Spleen (tissue), 11 donors: ENCODE data around the gene FSCN2. TPM values are rescaled to one million over a fixed set of nuclear protein-coding genes. Genes with fewer than 3 reads are reported as not detected.

Experiments used
- DNase-seq: peaks from one replicate; pipeline ENCODE4 v3.0.0-alpha.2; 2020
- H3K27ac ChIP-seq, 8 donors: fragments of 200-600 bp; sonication (generic) in 7 of 8; 1 replicate in 4 of 8; 2 replicates in 4 of 8; pipeline versions ENCODE4 v1.5.0 to v1.8.0; 2016 to 2021; ENCODE audit warnings: inconsistent platforms in 4 of 8, mild to moderate bottlenecking in 4 of 8, moderate library complexity in 1 of 8
- H3K27me3 ChIP-seq, 7 donors: fragments of 200-600 bp; sonication (generic) in 6 of 7; replicated peaks in 1 of 7; 1 replicate in 4 of 7; 2 replicates in 3 of 7; pipeline versions ENCODE4 v1.5.0 to v1.8.0; 2016 to 2021; ENCODE audit warnings: inconsistent platforms in 3 of 7, mild to moderate bottlenecking in 1 of 7
- H3K36me3 ChIP-seq, 6 donors: fragments of 200-600 bp; sonication (generic) in 5 of 6; 1 replicate in 4 of 6; 2 replicates in 2 of 6; pipeline versions ENCODE4 v1.5.0 to v1.8.0; 2016 to 2021; ENCODE audit warnings: inconsistent platforms in 2 of 6
- H3K4me1 ChIP-seq, 6 donors: fragments of 200-600 bp; sonication (generic) in 5 of 6; 1 replicate in 3 of 6; 2 replicates in 3 of 6; pipeline versions ENCODE4 v1.5.0 to v1.8.0; 2016 to 2021; ENCODE audit warnings: inconsistent platforms in 3 of 6
- H3K4me3 ChIP-seq, 8 donors: fragments of 200-600 bp; sonication (generic) in 7 of 8; 1 replicate in 4 of 8; 2 replicates in 4 of 8; pipeline versions ENCODE4 v1.5.0 to v1.8.0; 2016 to 2021; ENCODE audit warnings: inconsistent platforms in 4 of 8, mild to moderate bottlenecking in 4 of 8, moderate library complexity in 2 of 8
- H3K9me3 ChIP-seq, 8 donors: fragments of 200-600 bp; sonication (generic) in 7 of 8; 1 replicate in 4 of 8; 2 replicates in 4 of 8; pipeline versions ENCODE4 v1.5.0 to v1.8.0; 2016 to 2021; ENCODE audit warnings: inconsistent platforms in 4 of 8
- POLR2A ChIP-seq, 3 donors: fragments of 450-650 bp; IDR thresholded peaks; one replicate each; pipeline ENCODE4 v1.5.1; 2017; ENCODE audit warnings: antibody characterized with exemption in 3 of 3, mild to moderate bottlenecking in 1 of 3
- POLR2AphosphoS5 ChIP-seq, 3 donors: sonication (generic); formaldehyde crosslinking; IDR thresholded peaks; one replicate each; pipeline ENCODE4 v1.5.1; 2017; ENCODE audit warnings: antibody characterized with exemption in 3 of 3
- WGBS, 5 donors: extraction: QIAGEN DNeasy Blood & Tissue Kit in 3 of 5; methylation state at CpG; one replicate each; pipeline versions ENCODE4 v1.1.5 to v1.1.7; 2013 to 2018; 5-methylcytosine and 5-hydroxymethylcytosine counted together
- intact Hi-C: fragments of 100-400 bp; cut with DNase I; formaldehyde crosslinking; loops from one replicate; pipeline ENCODE4 v1.15.0; 2023; ENCODE audit warnings: low total_unique reads
- polyA plus RNA-seq, 3 donors: library from polyadenylated mRNA; stranded (reverse); fragments of 200-250 nt; gene quantifications; one replicate each; pipeline ENCODE4 v1.2.1, GENCODE V29; 2013
- total RNA-seq, 7 donors: library from RNA; depleted of rRNA in 3 of 7; stranded (reverse); fragments of >200 nt in 3 of 7; fragmentation: NEBNext Ultra II Directional in 4 of 7; extraction: Animal tissue kit (Norgen Biotek cat#: 25700) in 4 of 7; gene quantifications; one replicate each; pipeline versions ENCODE4 v1.1.0 to v1.2.1, GENCODE V29; 2016 to 2021
- TF ChIP-seq, protein P1 (sequence below), 11 experiments: fragments of 200-600 bp in 7 of 11; fragments of 450-650 bp in 4 of 11; sonication (generic) in 4 of 11; IDR thresholded peaks in 8 of 11; conservative IDR thresholded peaks in 3 of 11; 1 replicate in 7 of 11; 2 replicates in 4 of 11; pipeline versions ENCODE4 v1.4.0 to v1.8.0; 2016 to 2021; ENCODE audit warnings: antibody characterized with exemption in 11 of 11, inconsistent platforms in 4 of 11, mild to moderate bottlenecking in 1 of 11
- donor health status: healthy with polysubstance abuse.
- donor health status: DM: no; HTN: no; CAD: no; lungs with moderate emphysema.
- donor health status: DM: no; HTN: no; CAD: no.
- donor health status: Bipolar disorder and iron deficiency.
- donor health status: healthy.
- donor health status: DM: no; HTN: no; CAD: no.
- donor health status: DM: yes; HTN: yes; CAD: no.

FSCN2 gene
- total and polyA plus RNA-seq, 10 donors = 0.41 to 4.0 (median 2.4) TPM

DNA sequence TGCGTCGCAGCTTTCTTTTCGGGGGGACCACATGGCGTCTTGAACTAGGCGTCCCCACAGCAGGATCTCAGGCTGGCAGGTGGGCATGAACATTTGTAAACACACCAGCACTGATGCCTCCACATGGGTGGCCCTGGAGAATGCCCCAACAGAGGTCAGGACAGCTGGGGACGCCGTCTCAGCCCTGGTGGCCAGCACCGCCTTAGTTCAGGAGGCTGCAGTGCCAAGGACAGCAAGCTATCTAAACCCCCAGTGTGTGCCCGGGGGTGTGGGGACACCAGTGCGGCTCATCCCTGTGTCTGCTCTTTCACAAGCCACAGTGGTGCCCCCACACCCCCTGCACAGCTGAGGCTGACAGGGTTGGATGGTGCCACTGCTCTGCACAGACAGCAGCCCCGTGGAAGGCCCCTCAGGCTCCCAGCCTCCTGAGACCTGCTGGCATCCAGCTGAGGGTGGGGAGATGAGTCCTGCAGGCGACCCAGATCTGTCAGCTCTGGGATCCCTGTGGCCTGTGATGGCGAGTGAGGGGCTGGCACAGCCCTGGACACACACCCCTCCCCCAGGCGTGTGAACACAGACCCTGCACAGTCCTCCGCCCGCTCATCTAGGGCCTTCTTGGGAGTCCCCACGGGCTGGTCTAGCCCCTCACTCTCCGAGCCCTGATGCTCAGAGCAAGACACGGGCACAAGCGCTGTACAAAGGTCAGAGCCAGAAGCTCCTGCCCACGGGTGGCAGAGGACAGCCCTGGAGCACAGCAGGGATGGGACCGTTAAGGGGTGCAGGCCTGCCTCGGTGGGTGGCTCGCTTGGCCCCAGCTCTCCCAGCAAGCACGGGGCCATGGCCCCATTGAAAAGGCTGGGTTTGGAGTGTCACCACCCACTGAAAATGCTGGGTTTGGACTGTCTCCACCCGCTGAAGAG lies 10.7 kb downstream of the FSCN2 start:
- H3K27ac ChIP-seq = no peak overlapping the region
- WGBS, 5 donors = 81 to 96% (median 91%) methylated on average over 17 to 26 of the region's 26 CpGs
- peaks cover 0 to 59% (median 55%) of the 10 kb centered on the region in 6 donors for H3K36me3 ChIP-seq
- intact Hi-C loops = no loop called here
- TF ChIP-seq POLR2AphosphoS5 (IDR thresholded peaks at IDR 0.05) (no peak), POLR2A (IDR thresholded peaks at IDR 0.05) (no peak)
- TF ChIP-seq, protein P1, sequence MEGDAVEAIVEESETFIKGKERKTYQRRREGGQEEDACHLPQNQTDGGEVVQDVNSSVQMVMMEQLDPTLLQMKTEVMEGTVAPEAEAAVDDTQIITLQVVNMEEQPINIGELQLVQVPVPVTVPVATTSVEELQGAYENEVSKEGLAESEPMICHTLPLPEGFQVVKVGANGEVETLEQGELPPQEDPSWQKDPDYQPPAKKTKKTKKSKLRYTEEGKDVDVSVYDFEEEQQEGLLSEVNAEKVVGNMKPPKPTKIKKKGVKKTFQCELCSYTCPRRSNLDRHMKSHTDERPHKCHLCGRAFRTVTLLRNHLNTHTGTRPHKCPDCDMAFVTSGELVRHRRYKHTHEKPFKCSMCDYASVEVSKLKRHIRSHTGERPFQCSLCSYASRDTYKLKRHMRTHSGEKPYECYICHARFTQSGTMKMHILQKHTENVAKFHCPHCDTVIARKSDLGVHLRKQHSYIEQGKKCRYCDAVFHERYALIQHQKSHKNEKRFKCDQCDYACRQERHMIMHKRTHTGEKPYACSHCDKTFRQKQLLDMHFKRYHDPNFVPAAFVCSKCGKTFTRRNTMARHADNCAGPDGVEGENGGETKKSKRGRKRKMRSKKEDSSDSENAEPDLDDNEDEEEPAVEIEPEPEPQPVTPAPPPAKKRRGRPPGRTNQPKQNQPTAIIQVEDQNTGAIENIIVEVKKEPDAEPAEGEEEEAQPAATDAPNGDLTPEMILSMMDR (IDR thresholded peaks at IDR 0.05 in 8 of 11, conservative IDR thresholded peaks at IDR 0.05 in 3 of 11) = no peak
- H3K27me3 ChIP-seq = peaks cover 0 to 42% (median 25%) of the 10 kb centered on the region in 7 donors
- no peaks in the 10 kb centered on the region for H3K9me3 ChIP-seq
- DNase-seq = no peak
- H3K4me1 ChIP-seq = peaks cover 9 to 32% (median 21%) of the 10 kb centered on the region in 6 donors
- no peak overlapping the region for H3K4me3 ChIP-seq

DNA sequence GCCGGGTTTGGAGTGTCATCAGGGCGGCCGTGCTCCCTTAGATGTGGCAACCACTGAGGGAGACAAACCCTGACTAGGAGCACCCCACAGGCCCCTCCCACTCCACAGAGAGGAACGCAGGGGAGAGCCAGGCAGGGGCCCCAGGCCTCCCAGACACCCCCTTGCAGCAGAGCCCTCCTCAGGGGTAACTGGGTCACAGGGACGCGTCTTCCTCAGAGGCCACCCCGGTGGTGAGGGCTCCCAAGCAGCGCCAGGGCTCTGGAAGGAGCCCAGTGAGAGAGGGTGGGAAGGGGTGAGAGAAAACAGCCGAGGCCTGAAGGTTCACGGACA lies 11.4 kb downstream of the FSCN2 start:
- intact Hi-C loops = no loop called here
- DNase-seq = no peak
- TF ChIP-seq POLR2AphosphoS5 (IDR thresholded peaks at IDR 0.05) = no peak
- TF ChIP-seq POLR2A (IDR thresholded peaks at IDR 0.05) = no peak
- TF ChIP-seq, protein P1 (IDR thresholded peaks at IDR 0.05 in 8 of 11, conservative IDR thresholded peaks at IDR 0.05 in 3 of 11) = no peak
- no peak overlapping the region for H3K4me3 ChIP-seq
- peaks cover 0 to 65% (median 61%) of the 10 kb centered on the region in 6 donors for H3K36me3 ChIP-seq
- H3K9me3 ChIP-seq = no peaks in the 10 kb centered on the region
- 82 to 89% (median 87%) methylated on average over 6 to 10 of the region's 10 CpGs for WGBS, 5 donors
- H3K4me1 ChIP-seq = peaks cover 9 to 26% (median 20%) of the 10 kb centered on the region in 6 donors
- peaks cover 0 to 36% (median 25%) of the 10 kb centered on the region in 7 donors for H3K27me3 ChIP-seq
- H3K27ac ChIP-seq = no peak overlapping the region

DNA sequence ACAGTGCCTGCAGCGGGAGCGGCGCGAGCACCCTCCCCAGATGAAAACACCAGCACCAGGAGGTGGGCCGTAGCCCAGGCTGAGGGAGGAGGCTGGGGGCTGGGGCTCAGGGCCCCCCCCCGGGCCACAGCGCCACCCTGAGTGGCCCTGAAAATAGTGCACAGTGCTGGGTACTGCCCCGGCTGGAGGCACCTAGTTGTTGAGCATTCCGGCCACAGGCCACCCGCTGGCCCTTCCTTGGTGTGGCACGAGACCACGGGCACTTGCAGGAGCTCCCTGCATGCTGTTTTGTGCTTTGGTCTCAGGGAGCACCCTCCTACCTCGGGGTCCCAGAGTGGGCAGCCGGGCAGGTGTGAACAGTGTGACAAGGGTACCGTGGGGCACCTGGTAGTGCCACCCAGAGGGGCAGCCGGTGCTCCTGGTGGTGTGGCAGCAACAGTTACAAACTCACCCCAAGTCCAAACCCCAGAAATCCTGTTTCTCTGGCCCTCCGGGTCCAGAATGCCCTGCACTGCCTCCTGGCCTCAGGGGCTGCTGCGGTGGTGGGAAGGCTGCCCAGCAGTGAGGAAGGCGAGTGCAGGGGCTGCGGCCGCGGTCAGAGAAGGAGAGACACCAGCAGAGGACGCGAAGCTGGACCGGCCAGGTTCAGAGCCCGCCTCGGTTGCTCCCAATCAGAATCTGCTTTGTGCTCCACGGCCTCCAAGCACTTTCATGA lies 11.9 kb downstream of the FSCN2 start:
- Histone ChIP-seq H3K36me3 (peaks cover 0 to 71% (median 67%) of the 10 kb centered on the region in 6 donors), H3K27me3 (peaks cover 0 to 30% (median 20%) of the 10 kb centered on the region in 7 donors), H3K4me3 (no peak overlapping the region), H3K9me3 (no peaks in the 10 kb centered on the region), H3K4me1 (peaks cover 9 to 26% (median 20%) of the 10 kb centered on the region in 6 donors), H3K27ac (no peak overlapping the region)
- DNase-seq = no peak
- intact Hi-C loops = no loop called here
- TF ChIP-seq, protein P1 (IDR thresholded peaks at IDR 0.05 in 8 of 11, conservative IDR thresholded peaks at IDR 0.05 in 3 of 11) = no peak
- peak in 1 of 3 donors; percentile 12 for TF ChIP-seq POLR2AphosphoS5 (IDR thresholded peaks at IDR 0.05)
- 96 to 97% (median 96%) methylated on average over 18 to 28 of the region's 28 CpGs for WGBS, 5 donors

DNA sequence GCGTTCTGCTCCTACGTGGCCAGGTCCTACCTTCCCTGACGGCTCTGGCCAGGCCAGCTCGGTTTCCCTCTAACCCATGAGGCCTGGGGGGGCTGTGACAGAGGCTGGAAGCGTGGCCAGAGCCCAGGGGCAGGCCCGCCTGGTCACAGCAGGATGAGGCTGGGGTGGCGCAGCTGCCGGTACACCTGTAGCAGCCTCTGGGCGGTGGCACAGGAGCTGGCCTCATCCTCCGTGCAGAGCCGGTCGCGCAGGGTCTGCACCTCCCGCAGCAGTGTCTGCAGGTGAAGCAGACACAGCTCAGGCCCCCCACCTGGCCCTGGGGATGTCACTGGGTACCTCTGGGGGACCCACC lies 12.5 kb downstream of the FSCN2 start:
- Histone ChIP-seq H3K27me3 (peaks cover 0 to 28% (median 20%) of the 10 kb centered on the region in 7 donors), H3K4me3 (no peak overlapping the region), H3K4me1 (peaks cover 9 to 26% (median 20%) of the 10 kb centered on the region in 6 donors), H3K27ac (no peak overlapping the region), H3K9me3 (no peaks in the 10 kb centered on the region), H3K36me3 (peaks cover 0 to 76% (median 73%) of the 10 kb centered on the region in 6 donors)
- intact Hi-C loops = no loop called here
- peak in 1 of 3 donors; percentile 23 for TF ChIP-seq POLR2AphosphoS5 (IDR thresholded peaks at IDR 0.05)
- no peak for TF ChIP-seq POLR2A (IDR thresholded peaks at IDR 0.05)
- DNase-seq = no peak
- 93 to 97% (median 96%) methylated on average over 6 to 14 of the region's 14 CpGs for WGBS, 5 donors
